HG03025 (cell line): ENCODE data around the gene MNT.

Experiments used
- ATAC-seq: cut with Tn5 transposase; IDR thresholded peaks from one replicate; pipeline ENCODE4 v1.9.1; 2021; ENCODE audit warnings: mild to moderate bottlenecking, moderate library complexity; ENCODE audit not compliant: unreplicated experiment, low FRiP score

The MNT gene

GRCh38 chr17:2365132-2365531, 35.7 kb downstream of the MNT start:
- no peak for ATAC-seq

- no peak for ATAC-seq
Measured at GRCh38 chr17:2364763-2365116, 36.1 kb downstream of the MNT start.

GRCh38 chr17:2363851-2364762, 36.8 kb downstream of the MNT start:
- ATAC-seq, result no peak

- ATAC-seq, result no peak
Measured at GRCh38 chr17:2363318-2363717, 37.5 kb downstream of the MNT start.

- no peak for ATAC-seq
Measured at GRCh38 chr17:2362881-2363280, 38.0 kb downstream of the MNT start.

- no peak for ATAC-seq
Measured at GRCh38 chr17:2362416-2362815, 38.4 kb downstream of the MNT start.

GRCh38 chr17:2362016-2362415, 38.8 kb downstream of the MNT start:
- no peak for ATAC-seq

- no peak for ATAC-seq
Measured at GRCh38 chr17:2361010-2361760, 39.7 kb downstream of the MNT start.

- no peak for ATAC-seq
Measured at GRCh38 chr17:2357931-2358434, 42.9 kb downstream of the MNT start.

- ATAC-seq, result no peak
Measured at GRCh38 chr17:2357237-2357636, 43.6 kb downstream of the MNT start.

GRCh38 chr17:2354311-2354710, 46.5 kb downstream of the MNT start:
- no peak for ATAC-seq

GRCh38 chr17:2351269-2351668, 49.6 kb downstream of the MNT start:
- no peak for ATAC-seq

- ATAC-seq, result no peak
Measured at GRCh38 chr17:2347805-2348685, 52.8 kb downstream of the MNT start.

GRCh38 chr17:2346475-2346874, 54.4 kb downstream of the MNT start:
- no peak for ATAC-seq

- no peak for ATAC-seq
Measured at GRCh38 chr17:2344528-2344927, 56.3 kb downstream of the MNT start.

GRCh38 chr17:2343421-2343820, 57.4 kb downstream of the MNT start:
- no peak for ATAC-seq

- no peak for ATAC-seq
Measured at GRCh38 chr17:2338315-2338657, 62.6 kb downstream of the MNT start.

- ATAC-seq, result peak; percentile 20
Measured at GRCh38 chr17:2337544-2338314, 63.1 kb downstream of the MNT start.

GRCh38 chr17:2336852-2337543, 63.9 kb downstream of the MNT start, which contains the start of gene SGSM2:
TSS of gene SGSM2 (plus strand) at chr17:2337501. CDS start at chr17:2337689, 188 bp downstream.
- ATAC-seq, result peak; percentile 21
